ENCODE data around the gene NPBWR2. TPM values are rescaled to one million over a fixed set of nuclear protein-coding genes. Genes with fewer than 3 reads are reported as not detected.

The NPBWR2 gene
- total and polyA plus RNA-seq, 9 of the 15 experiments (the other 6 are each of a cell fraction or from before 2014, with no cell fraction given): not detected

DNA sequence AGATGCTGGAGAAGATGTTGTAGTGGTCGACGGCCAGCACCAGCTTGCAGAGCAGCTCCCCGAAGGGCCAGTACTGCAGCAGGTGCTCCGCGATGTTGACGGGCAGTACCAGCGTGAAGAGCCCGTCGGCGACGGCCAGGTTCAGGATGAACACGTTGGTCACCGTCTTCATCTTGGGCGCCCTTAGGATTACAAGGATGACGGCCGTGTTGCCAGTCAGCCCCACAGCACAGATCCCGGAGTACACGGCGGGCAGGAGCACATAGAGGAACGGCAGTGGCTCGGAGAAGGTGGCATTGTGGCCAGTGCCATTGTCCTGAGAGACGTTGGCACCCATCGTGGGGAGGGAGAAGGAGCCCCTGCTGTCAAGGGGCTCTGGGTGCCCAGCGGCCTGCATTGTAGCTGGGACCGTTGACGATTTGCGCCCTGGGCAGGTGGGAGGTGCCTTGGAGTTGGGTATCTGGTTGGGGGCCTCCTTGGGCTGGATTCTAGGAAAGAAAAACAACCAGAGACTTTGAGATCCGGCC, 867 bp downstream of the NPBWR2 start:
- no peak overlapping the region for H3K4me2 ChIP-seq (ENCODE audit: insufficient read depth, low read length)
- H3K4me3 ChIP-seq: no peak overlapping the region
- no peaks in the 10 kb centered on the region for H3K79me2 ChIP-seq (ENCODE audit: control insufficient read depth, insufficient read depth, low read length)
- WGBS (ENCODE audit: insufficient coverage, low coverage, missing lambda C conversion rate): 3% methylated on average over 20 of the region's 28 CpGs
- H3K27ac ChIP-seq (ENCODE audit: extremely low read depth, low read depth, low read length): no peak overlapping the region
- no peak overlapping the region for H2AFZ ChIP-seq (ENCODE audit: low read depth, low read length)
- FAIRE-seq (no peak), ATAC-seq (no peak), DNase-seq (ENCODE audit: extremely low read depth in 1 of 4, low spot score in 3 of 4) (no peak)
- intact Hi-C loops (cut with micrococcal nuclease) (no loop called here), in situ Hi-C loops (cut with MboI) (no loop called here)
- ChIA-PET CTCF (ENCODE audit: low intra/inter-chr PET ratio) (no interaction called here), POLR2A (interaction anchor here (0.6 to 1.2 kb wide), 2 partner anchors 10 to 1406 kb away, joined by 3 read pairs; no protein-coding TSS in a partner anchor)
- peaks cover 43 to 78% of the 10 kb centered on the region in 2 experiments for H3K27me3 ChIP-seq (ENCODE audit: control insufficient read depth in 2 of 2, insufficient read depth in 2 of 2, low read length in 2 of 2)
- no peaks in the 10 kb centered on the region for H3K36me3 ChIP-seq (ENCODE audit: control insufficient read depth, insufficient read depth, low read length)
- peaks cover 0 to 54% of the 10 kb centered on the region in 2 experiments; a peak in 4 of 5 replicates for H3K4me1 ChIP-seq (replicated peaks in 1 of 2; ENCODE audit: control insufficient read depth in 2 of 2, insufficient read depth in 2 of 2, low read length in 2 of 2)
- H3K9me3 ChIP-seq (replicated peaks; ENCODE audit: control insufficient read depth, insufficient read depth, low read depth, low read length): no peaks in the 10 kb centered on the region
- peak overlapping the region in 1 of 2 experiments; percentile 64; a peak in 2 of 4 replicates for H3K9ac ChIP-seq (ENCODE audit: insufficient read depth in 1 of 2, low read depth in 2 of 2, low read length in 2 of 2)
- peaks cover 20% of the 10 kb centered on the region for H4K20me1 ChIP-seq (replicated peaks; ENCODE audit: control insufficient read depth, insufficient read depth, low read length)
- BruUV-seq (replicated peaks): no TSS peak
- TF ChIP-seq, protein P1, sequence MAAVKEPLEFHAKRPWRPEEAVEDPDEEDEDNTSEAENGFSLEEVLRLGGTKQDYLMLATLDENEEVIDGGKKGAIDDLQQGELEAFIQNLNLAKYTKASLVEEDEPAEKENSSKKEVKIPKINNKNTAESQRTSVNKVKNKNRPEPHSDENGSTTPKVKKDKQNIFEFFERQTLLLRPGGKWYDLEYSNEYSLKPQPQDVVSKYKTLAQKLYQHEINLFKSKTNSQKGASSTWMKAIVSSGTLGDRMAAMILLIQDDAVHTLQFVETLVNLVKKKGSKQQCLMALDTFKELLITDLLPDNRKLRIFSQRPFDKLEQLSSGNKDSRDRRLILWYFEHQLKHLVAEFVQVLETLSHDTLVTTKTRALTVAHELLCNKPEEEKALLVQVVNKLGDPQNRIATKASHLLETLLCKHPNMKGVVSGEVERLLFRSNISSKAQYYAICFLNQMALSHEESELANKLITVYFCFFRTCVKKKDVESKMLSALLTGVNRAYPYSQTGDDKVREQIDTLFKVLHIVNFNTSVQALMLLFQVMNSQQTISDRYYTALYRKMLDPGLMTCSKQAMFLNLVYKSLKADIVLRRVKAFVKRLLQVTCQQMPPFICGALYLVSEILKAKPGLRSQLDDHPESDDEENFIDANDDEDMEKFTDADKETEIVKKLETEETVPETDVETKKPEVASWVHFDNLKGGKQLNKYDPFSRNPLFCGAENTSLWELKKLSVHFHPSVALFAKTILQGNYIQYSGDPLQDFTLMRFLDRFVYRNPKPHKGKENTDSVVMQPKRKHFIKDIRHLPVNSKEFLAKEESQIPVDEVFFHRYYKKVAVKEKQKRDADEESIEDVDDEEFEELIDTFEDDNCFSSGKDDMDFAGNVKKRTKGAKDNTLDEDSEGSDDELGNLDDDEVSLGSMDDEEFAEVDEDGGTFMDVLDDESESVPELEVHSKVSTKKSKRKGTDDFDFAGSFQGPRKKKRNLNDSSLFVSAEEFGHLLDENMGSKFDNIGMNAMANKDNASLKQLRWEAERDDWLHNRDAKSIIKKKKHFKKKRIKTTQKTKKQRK (IDR thresholded peaks at IDR 0.05; ENCODE audit: borderline replicate concordance, low read depth, low read length): no peak
- TF ChIP-seq STAT5B (CRISPR knock-in tag; IDR thresholded peaks at IDR 0.05): no peak
- TF ChIP-seq NFE2 (IDR thresholded peaks at IDR 0.05; ENCODE audit: low read depth): no peak
- no peak for TF ChIP-seq NR2C1 (IDR thresholded peaks at IDR 0.05)
- no peak for TF ChIP-seq NR2C1 (tag; IDR thresholded peaks at IDR 0.05)
- no peak for TF ChIP-seq EHMT2 (IDR thresholded peaks at IDR 0.05)
- TF ChIP-seq, protein P2, sequence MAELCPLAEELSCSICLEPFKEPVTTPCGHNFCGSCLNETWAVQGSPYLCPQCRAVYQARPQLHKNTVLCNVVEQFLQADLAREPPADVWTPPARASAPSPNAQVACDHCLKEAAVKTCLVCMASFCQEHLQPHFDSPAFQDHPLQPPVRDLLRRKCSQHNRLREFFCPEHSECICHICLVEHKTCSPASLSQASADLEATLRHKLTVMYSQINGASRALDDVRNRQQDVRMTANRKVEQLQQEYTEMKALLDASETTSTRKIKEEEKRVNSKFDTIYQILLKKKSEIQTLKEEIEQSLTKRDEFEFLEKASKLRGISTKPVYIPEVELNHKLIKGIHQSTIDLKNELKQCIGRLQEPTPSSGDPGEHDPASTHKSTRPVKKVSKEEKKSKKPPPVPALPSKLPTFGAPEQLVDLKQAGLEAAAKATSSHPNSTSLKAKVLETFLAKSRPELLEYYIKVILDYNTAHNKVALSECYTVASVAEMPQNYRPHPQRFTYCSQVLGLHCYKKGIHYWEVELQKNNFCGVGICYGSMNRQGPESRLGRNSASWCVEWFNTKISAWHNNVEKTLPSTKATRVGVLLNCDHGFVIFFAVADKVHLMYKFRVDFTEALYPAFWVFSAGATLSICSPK (IDR thresholded peaks at IDR 0.05; ENCODE audit: borderline replicate concordance): no peak
- TF ChIP-seq PHF21A (IDR thresholded peaks at IDR 0.05; ENCODE audit: borderline replicate concordance, low read depth): no peak
- TF ChIP-seq, protein P3, sequence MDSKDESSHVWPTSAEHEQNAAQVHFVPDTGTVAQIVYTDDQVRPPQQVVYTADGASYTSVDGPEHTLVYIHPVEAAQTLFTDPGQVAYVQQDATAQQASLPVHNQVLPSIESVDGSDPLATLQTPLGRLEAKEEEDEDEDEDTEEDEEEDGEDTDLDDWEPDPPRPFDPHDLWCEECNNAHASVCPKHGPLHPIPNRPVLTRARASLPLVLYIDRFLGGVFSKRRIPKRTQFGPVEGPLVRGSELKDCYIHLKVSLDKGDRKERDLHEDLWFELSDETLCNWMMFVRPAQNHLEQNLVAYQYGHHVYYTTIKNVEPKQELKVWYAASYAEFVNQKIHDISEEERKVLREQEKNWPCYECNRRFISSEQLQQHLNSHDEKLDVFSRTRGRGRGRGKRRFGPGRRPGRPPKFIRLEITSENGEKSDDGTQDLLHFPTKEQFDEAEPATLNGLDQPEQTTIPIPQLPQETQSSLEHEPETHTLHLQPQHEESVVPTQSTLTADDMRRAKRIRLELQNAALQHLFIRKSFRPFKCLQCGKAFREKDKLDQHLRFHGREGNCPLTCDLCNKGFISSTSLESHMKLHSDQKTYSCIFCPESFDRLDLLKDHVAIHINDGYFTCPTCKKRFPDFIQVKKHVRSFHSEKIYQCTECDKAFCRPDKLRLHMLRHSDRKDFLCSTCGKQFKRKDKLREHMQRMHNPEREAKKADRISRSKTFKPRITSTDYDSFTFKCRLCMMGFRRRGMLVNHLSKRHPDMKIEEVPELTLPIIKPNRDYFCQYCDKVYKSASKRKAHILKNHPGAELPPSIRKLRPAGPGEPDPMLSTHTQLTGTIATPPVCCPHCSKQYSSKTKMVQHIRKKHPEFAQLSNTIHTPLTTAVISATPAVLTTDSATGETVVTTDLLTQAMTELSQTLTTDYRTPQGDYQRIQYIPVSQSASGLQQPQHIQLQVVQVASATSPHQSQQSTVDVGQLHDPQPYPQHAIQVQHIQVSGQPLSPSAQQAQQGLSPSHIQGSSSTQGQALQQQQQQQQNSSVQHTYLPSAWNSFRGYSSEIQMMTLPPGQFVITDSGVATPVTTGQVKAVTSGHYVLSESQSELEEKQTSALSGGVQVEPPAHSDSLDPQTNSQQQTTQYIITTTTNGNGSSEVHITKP (IDR thresholded peaks at IDR 0.05; ENCODE audit: partially characterized antibody): no peak
- no peak for TF ChIP-seq ZBTB8A (IDR thresholded peaks at IDR 0.05; ENCODE audit: partially characterized antibody)
- TF ChIP-seq CBX5 (IDR thresholded peaks at IDR 0.05; ENCODE audit: borderline replicate concordance, low read depth): no peak
- no peak for TF ChIP-seq HNRNPUL1 (IDR thresholded peaks at IDR 0.05; ENCODE audit: low read length)
- no peak for TF ChIP-seq HMG20A (CRISPR knock-in tag; conservative IDR thresholded peaks at IDR 0.05)
- TF ChIP-seq ZNF696 (CRISPR knock-in tag; conservative IDR thresholded peaks at IDR 0.05): no peak
- peaks cover 2% of the 10 kb centered on the region for H3K9me1 ChIP-seq (ENCODE audit: control insufficient read depth, insufficient read depth, low read length)
